ENCODE results near the gene SPHK2. TPM values are rescaled to one million over a fixed set of nuclear protein-coding genes. Genes with fewer than 3 reads are reported as not detected.

The SPHK2 gene
- polyA plus RNA-seq, 1 experiment = 9.2 TPM

GRCh38 chr19:48618278-48618915, 909 bp upstream of the SPHK2 start:
- POLR2A ChIA-PET = interaction anchor here (1.0 kb wide), 1 partner anchor 219 kb away, joined by 9 read pairs; no protein-coding TSS in a partner anchor
- no peak for TF ChIP-seq CTCF (IDR thresholded peaks at IDR 0.05; ENCODE audit: insufficient read depth, low read depth, low read length)
- Histone ChIP-seq H3K4me3 (ENCODE audit: low read depth, low read length) (peak overlapping the region; percentile 94), H3K27me3 (ENCODE audit: control insufficient read depth, insufficient read depth, low read length) (no peaks in the 10 kb centered on the region), H3K36me3 (ENCODE audit: control insufficient read depth, insufficient read depth, low read length) (peaks cover 26% of the 10 kb centered on the region)
- CTCF ChIA-PET = interaction anchor here (1.2 to 1.6 kb wide), 3 partner anchors 10 to 30 kb away, joined by 4 to 7 read pairs (median 4); partner anchors contain the start of gene CA11
- DNase-seq (ENCODE audit: low read depth) = no peak

- TF ChIP-seq CTCF (IDR thresholded peaks at IDR 0.05; ENCODE audit: insufficient read depth, low read depth, low read length) = no peak
- DNase-seq (ENCODE audit: low read depth) = no peak
- POLR2A ChIA-PET = interaction anchor here (0.8 to 0.9 kb wide), 2 partner anchors 9 to 14 kb away, joined by 3 read pairs; no protein-coding TSS in a partner anchor
- CTCF ChIA-PET = interaction anchor here (1.0 to 1.6 kb wide), 4 partner anchors 11 to 36 kb away, joined by 3 to 7 read pairs (median 4); partner anchors contain the start of gene CA11
- no peaks in the 10 kb centered on the region for H3K27me3 ChIP-seq (ENCODE audit: control insufficient read depth, insufficient read depth, low read length)
- H3K36me3 ChIP-seq (ENCODE audit: control insufficient read depth, insufficient read depth, low read length) = peaks cover 24% of the 10 kb centered on the region
- peak overlapping the region; percentile 94 for H3K4me3 ChIP-seq (ENCODE audit: low read depth, low read length)
Measured at GRCh38 chr19:48619692-48620585, 633 bp downstream of the SPHK2 start.

- no peak for TF ChIP-seq CTCF (IDR thresholded peaks at IDR 0.05; ENCODE audit: insufficient read depth, low read depth, low read length)
- no peak for DNase-seq (ENCODE audit: low read depth)
- ChIA-PET POLR2A (interaction anchor here (0.6 to 0.7 kb wide), 3 partner anchors 9 to 244 kb away, joined by 3 to 6 read pairs (median 5); no protein-coding TSS in a partner anchor), CTCF (interaction anchor here (0.7 to 1.1 kb wide), 3 partner anchors 10 to 22 kb away, joined by 3 to 9 read pairs (median 4); partner anchors contain the start of gene CA11)
- Histone ChIP-seq H3K36me3 (ENCODE audit: control insufficient read depth, insufficient read depth, low read length) (peaks cover 2% of the 10 kb centered on the region), H3K4me3 (ENCODE audit: low read depth, low read length) (peak overlapping the region; percentile 28), H3K27me3 (ENCODE audit: control insufficient read depth, insufficient read depth, low read length) (no peaks in the 10 kb centered on the region)
Measured at GRCh38 chr19:48623556-48624066, 4.3 kb downstream of the SPHK2 start.

GRCh38 chr19:48624067-48624594, 4.8 kb downstream of the SPHK2 start:
- Histone ChIP-seq H3K27me3 (ENCODE audit: control insufficient read depth, insufficient read depth, low read length) (no peaks in the 10 kb centered on the region), H3K36me3 (ENCODE audit: control insufficient read depth, insufficient read depth, low read length) (peaks cover 2% of the 10 kb centered on the region), H3K4me3 (ENCODE audit: low read depth, low read length) (peak overlapping the region; percentile 50)
- CTCF ChIA-PET = interaction anchor here (0.7 to 1.1 kb wide), 3 partner anchors 10 to 22 kb away, joined by 3 to 9 read pairs (median 4); partner anchors contain the start of gene CA11
- DNase-seq (ENCODE audit: low read depth) = peak; percentile 81
- POLR2A ChIA-PET = interaction anchor here (0.6 to 0.7 kb wide), 3 partner anchors 10 to 243 kb away, joined by 3 to 6 read pairs (median 5); no protein-coding TSS in a partner anchor
- no peak for TF ChIP-seq CTCF (IDR thresholded peaks at IDR 0.05; ENCODE audit: insufficient read depth, low read depth, low read length)

Measured in BJ (cell line).